Heart left ventricle (tissue), 13 donors: Measurements from ENCODE around the gene CXCL17.

Source experiments
- CTCF ChIP-seq, 12 donors: fragments of 200-600 bp; sonication (generic) in 4 of 12; IDR thresholded peaks; one replicate each; pipeline versions ENCODE4 v1.5.0 to v1.8.0; 2018 to 2022; ENCODE audit warnings: antibody characterized with exemption in 12 of 12, mild to moderate bottlenecking in 5 of 12
- POLR2A ChIP-seq, 2 donors: fragments of 450-650 bp; IDR thresholded peaks; one replicate each; pipeline ENCODE4 v1.6.1; 2017; ENCODE audit warnings: antibody characterized with exemption in 2 of 2, mild to moderate bottlenecking in 2 of 2, moderate library complexity in 2 of 2
- donor health status: ischemic (EF 13 %, LVEDD 7.1; RV severe dilation, severe dysfunction).
- donor health status: DM: no; HTN: yes; CAD: no.
- donor health status: DM: no; HTN: no; CAD: no.
- donor health status: ischemic (EF 25% LVEDD 6.9; RV normal size, moderate dysfunction).
- donor health status: ischemic (EF 25% LVEDD 5.7; RV mildly dilated, moderate dysfunction).
- donor health status: ischemic (EF 35%, LVEDD 5.7; RV mildly dilated, moderate dysfunction).
- donor health status: nonischemic (EF 11% LVEDD 7.7; RV severe dilation, severe dysfunction).
- donor health status: DM: yes; HTN: yes; CAD: no.
- donor health status: PGD.
- donor health status: ischemic (EF 29% LVEDD 5.4; RV normal size, mild dysfunction).
- donor health status: nonischemic (EF 23%, LVEDD 6.1; RV moderate dilation, normal function).

DNA sequence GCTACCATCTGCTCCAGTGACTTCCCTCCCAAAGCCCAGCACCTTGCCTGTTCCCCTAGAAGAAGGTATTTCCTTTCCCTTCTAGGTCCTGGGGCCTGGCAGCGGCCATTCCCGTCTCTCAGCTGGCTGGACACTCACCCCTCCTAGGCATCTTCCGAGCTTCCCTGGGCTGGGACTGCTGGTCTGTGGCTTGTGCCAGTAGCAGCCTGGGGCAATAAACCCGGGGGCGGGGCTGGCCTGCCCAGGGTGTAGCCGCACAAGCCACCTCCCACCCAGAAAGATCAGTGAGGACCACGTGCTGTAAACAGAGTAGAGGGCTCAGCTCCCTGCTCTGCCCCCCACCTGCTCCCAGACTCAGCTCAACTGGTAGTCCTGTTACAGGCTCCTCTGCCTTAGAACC is 30.5 kb downstream of the CXCL17 start:
- no peak for TF ChIP-seq POLR2A (IDR thresholded peaks at IDR 0.05)
- TF ChIP-seq CTCF (IDR thresholded peaks at IDR 0.05): no peak
